ENCODE measurements around the gene DLG2. TPM values are rescaled to one million over a fixed set of nuclear protein-coding genes. Genes with fewer than 3 reads are reported as not detected.

Gene DLG2
- total and polyA plus RNA-seq, 2 donors (not counting 3 experiments of a cell fraction or from before 2014, with no cell fraction given): 0.15 to 1.1 TPM

DNA sequence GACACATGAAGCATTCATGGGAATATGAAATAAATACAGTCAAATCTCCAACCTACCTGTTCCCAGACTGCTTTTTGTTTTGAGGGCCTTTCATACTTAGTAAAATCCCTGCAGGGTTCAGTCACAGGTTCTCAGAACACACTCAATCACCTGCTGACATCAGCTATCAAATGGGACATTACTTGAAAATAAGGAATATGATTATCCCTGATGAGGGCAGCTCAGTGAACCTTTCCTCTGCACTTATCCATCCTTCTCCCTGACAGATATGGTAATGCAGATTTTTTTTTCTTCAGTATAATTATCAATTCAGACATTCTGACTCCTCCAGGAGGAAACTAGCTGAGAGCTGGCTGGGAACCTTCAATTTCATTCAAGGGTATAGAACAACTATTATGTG lies 1213.6 kb downstream of the DLG2 start:
- dilution Hi-C loops (cut with MboI; ENCODE audit: extremely low pct_ligation_motif_present, low sequenced_read_pairs) (no loop called here), intact Hi-C loops (cut with micrococcal nuclease) (no loop called here)
- H3K27ac ChIP-seq (ENCODE audit: insufficient read depth, low read depth, low read length): no peak overlapping the region
- H3K79me2 ChIP-seq (ENCODE audit: control insufficient read depth, insufficient read depth, low read length): no peaks in the 10 kb centered on the region
- H3K9ac ChIP-seq (replicated peaks; ENCODE audit: extremely low read depth, insufficient read depth, low read length): no peak overlapping the region
- DNase-seq (ENCODE audit: low read depth, low spot score): no peak
- no peaks in the 10 kb centered on the region for H4K20me1 ChIP-seq (replicated peaks; ENCODE audit: control insufficient read depth, extremely low read depth, insufficient read depth, low read length)
- no TSS peak for BruUV-seq (replicated peaks)
- no peak overlapping the region for H2AFZ ChIP-seq (ENCODE audit: low read depth, low read length)
- no peaks in the 10 kb centered on the region for H3K36me3 ChIP-seq (ENCODE audit: control insufficient read depth in 2 of 2, extremely low read depth in 1 of 2, insufficient read depth in 2 of 2, low read length in 2 of 2)
- no peaks in the 10 kb centered on the region for H3K9me3 ChIP-seq (replicated peaks; ENCODE audit: control insufficient read depth, insufficient read depth, low read length)
- FAIRE-seq: no peak
- TF ChIP-seq, protein P1, sequence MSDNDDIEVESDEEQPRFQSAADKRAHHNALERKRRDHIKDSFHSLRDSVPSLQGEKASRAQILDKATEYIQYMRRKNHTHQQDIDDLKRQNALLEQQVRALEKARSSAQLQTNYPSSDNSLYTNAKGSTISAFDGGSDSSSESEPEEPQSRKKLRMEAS (IDR thresholded peaks at IDR 0.05; ENCODE audit: insufficient read depth, insufficient read length): no peak
- TF ChIP-seq POLR2AphosphoS5 (IDR thresholded peaks at IDR 0.05; ENCODE audit: insufficient read depth, low read depth, low read length) (no peak), FOS (IDR thresholded peaks at IDR 0.05; ENCODE audit: borderline replicate concordance, insufficient read depth, low read length) (no peak), MYC (IDR thresholded peaks at IDR 0.05; ENCODE audit: low read depth, low read length) (no peak), EZH2 (IDR thresholded peaks at IDR 0.05; ENCODE audit: borderline replicate concordance, low read depth, low read length, severe bottlenecking) (no peak)
- ChIA-PET POLR2A (no interaction called here), CTCF (no interaction called here)
- no peaks in the 10 kb centered on the region for H3K4me1 ChIP-seq (ENCODE audit: control insufficient read depth, extremely low read depth, insufficient read depth, low read length)
- H3K4me2 ChIP-seq (ENCODE audit: insufficient read depth, low read length): no peak overlapping the region
- no peaks in the 10 kb centered on the region for H3K27me3 ChIP-seq (ENCODE audit: control insufficient read depth in 2 of 2, insufficient read depth in 2 of 2, low read length in 2 of 2)
- H3K4me3 ChIP-seq (replicated peaks in 1 of 3; ENCODE audit: insufficient read depth in 1 of 3, low read depth in 1 of 3, low read length in 3 of 3): no peak overlapping the region
- peaks cover 2% of the 10 kb centered on the region for H3K9me1 ChIP-seq (replicated peaks; ENCODE audit: control insufficient read depth, extremely low read depth, insufficient read depth, low read length)

DNA sequence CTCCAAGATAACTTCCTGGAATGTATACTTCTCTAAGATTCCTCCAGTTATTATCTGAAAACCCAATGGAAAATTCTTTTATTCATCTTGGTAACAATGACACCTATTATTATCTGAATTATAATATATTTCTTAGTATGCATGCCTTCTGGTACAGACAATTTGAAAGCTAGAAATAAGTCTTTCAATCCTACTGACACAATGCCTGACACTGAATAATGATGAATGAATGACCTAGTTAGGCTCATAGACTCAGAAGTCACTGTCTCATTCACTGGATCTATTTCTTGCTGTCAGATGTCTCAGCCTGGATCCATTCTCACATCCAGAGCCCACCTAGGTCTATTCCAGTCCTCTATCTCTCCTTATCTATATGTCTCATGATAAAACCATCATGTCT lies 1214.3 kb downstream of the DLG2 start:
- POLR2A ChIA-PET: no interaction called here
- no peaks in the 10 kb centered on the region for H3K4me1 ChIP-seq (ENCODE audit: control insufficient read depth, extremely low read depth, insufficient read depth, low read length)
- H3K9ac ChIP-seq (replicated peaks; ENCODE audit: extremely low read depth, insufficient read depth, low read length): no peak overlapping the region
- H3K27ac ChIP-seq (ENCODE audit: insufficient read depth, low read depth, low read length): no peak overlapping the region
- H3K36me3 ChIP-seq (ENCODE audit: control insufficient read depth in 2 of 2, extremely low read depth in 1 of 2, insufficient read depth in 2 of 2, low read length in 2 of 2): no peaks in the 10 kb centered on the region
- CTCF ChIA-PET: no interaction called here
- H2AFZ ChIP-seq (ENCODE audit: low read depth, low read length): no peak overlapping the region
- BruUV-seq (replicated peaks): no TSS peak
- peaks cover 2% of the 10 kb centered on the region for H3K9me1 ChIP-seq (replicated peaks; ENCODE audit: control insufficient read depth, extremely low read depth, insufficient read depth, low read length)
- H3K4me2 ChIP-seq (ENCODE audit: insufficient read depth, low read length): no peak overlapping the region
- H3K79me2 ChIP-seq (ENCODE audit: control insufficient read depth, insufficient read depth, low read length): no peaks in the 10 kb centered on the region
- no peaks in the 10 kb centered on the region for H3K27me3 ChIP-seq (ENCODE audit: control insufficient read depth in 2 of 2, insufficient read depth in 2 of 2, low read length in 2 of 2)
- DNase-seq (ENCODE audit: low read depth, low spot score): no peak
- TF ChIP-seq POLR2A (IDR thresholded peaks at IDR 0.05; ENCODE audit: low read depth, low read length): no peak
- TF ChIP-seq, protein P2, sequence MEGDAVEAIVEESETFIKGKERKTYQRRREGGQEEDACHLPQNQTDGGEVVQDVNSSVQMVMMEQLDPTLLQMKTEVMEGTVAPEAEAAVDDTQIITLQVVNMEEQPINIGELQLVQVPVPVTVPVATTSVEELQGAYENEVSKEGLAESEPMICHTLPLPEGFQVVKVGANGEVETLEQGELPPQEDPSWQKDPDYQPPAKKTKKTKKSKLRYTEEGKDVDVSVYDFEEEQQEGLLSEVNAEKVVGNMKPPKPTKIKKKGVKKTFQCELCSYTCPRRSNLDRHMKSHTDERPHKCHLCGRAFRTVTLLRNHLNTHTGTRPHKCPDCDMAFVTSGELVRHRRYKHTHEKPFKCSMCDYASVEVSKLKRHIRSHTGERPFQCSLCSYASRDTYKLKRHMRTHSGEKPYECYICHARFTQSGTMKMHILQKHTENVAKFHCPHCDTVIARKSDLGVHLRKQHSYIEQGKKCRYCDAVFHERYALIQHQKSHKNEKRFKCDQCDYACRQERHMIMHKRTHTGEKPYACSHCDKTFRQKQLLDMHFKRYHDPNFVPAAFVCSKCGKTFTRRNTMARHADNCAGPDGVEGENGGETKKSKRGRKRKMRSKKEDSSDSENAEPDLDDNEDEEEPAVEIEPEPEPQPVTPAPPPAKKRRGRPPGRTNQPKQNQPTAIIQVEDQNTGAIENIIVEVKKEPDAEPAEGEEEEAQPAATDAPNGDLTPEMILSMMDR (IDR thresholded peaks at IDR 0.05; ENCODE audit: extremely low read depth in 1 of 2, insufficient read depth in 1 of 2, low read depth in 1 of 2, low read length in 2 of 2): no peak
- TF ChIP-seq, protein P1 (IDR thresholded peaks at IDR 0.05; ENCODE audit: insufficient read depth, insufficient read length): no peak
- TF ChIP-seq POLR2AphosphoS5 (IDR thresholded peaks at IDR 0.05; ENCODE audit: insufficient read depth, low read depth, low read length): no peak
- TF ChIP-seq EZH2 (IDR thresholded peaks at IDR 0.05; ENCODE audit: borderline replicate concordance, low read depth, low read length, severe bottlenecking): no peak
- TF ChIP-seq MYC (IDR thresholded peaks at IDR 0.05; ENCODE audit: low read depth, low read length): no peak
- TF ChIP-seq GATA2 (IDR thresholded peaks at IDR 0.05; ENCODE audit: insufficient read depth, insufficient read length, low read depth, low read length): no peak
- no peak for TF ChIP-seq FOS (IDR thresholded peaks at IDR 0.05; ENCODE audit: borderline replicate concordance, insufficient read depth, low read length)
- TF ChIP-seq JUN (IDR thresholded peaks at IDR 0.05; ENCODE audit: borderline replicate concordance, insufficient read depth, insufficient read length, low read depth): no peak
- no peaks in the 10 kb centered on the region for H3K9me3 ChIP-seq (replicated peaks; ENCODE audit: control insufficient read depth, insufficient read depth, low read length)
- intact Hi-C loops (cut with micrococcal nuclease) (no loop called here), dilution Hi-C loops (cut with MboI; ENCODE audit: extremely low pct_ligation_motif_present, low sequenced_read_pairs) (no loop called here)
- H4K20me1 ChIP-seq (replicated peaks; ENCODE audit: control insufficient read depth, extremely low read depth, insufficient read depth, low read length): no peaks in the 10 kb centered on the region
- H3K4me3 ChIP-seq (replicated peaks in 1 of 3; ENCODE audit: insufficient read depth in 1 of 3, low read depth in 1 of 3, low read length in 3 of 3): no peak overlapping the region
- FAIRE-seq: no peak
